ENCODE data around the gene SLC12A2.

SLC12A2 gene

GRCh38 chr5:128163991-128164390 is 80.4 kb downstream of the SLC12A2 start:
- no peak for TF ChIP-seq CTCF (conservative IDR thresholded peaks at IDR 0.05)
- H3K27ac ChIP-seq: peak overlapping the region; percentile 19; the same call in 1 of the 2 replicates

DNA sequence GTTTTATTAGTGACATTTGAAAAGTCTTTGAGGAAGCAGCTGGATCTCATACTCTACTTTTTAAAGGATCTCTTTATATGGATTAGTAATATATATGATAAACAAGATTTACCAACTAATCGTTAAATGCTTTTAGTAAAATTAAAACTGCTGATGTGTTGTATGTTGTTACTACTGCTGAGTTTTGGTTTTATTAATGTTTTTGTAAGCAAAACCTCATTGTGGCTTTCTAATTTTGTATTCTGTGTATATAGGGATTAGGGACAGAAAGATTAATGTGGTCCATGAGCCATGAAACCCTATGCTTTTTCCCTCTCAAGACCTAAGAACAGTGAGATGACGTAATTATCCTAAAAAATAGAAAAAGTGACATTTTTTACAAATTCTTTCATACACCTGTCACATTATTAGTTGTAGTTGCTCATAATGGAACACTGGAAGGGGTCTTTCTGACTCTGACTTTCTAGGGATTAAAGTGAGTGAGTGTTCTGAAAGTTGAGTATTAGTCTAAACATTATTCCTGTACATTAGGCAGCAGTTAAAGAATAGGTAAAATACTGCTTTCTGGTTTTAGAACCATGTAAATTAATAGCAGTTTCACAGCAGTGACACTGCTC is 85.9 kb downstream of the SLC12A2 start:
- H3K27ac ChIP-seq: no peak overlapping the region
- no peak for TF ChIP-seq CTCF (conservative IDR thresholded peaks at IDR 0.05)

GRCh38 chr5:128172102-128172501 is 88.5 kb downstream of the SLC12A2 start:
- TF ChIP-seq CTCF (conservative IDR thresholded peaks at IDR 0.05): no peak
- H3K27ac ChIP-seq: no peak overlapping the region

DNA sequence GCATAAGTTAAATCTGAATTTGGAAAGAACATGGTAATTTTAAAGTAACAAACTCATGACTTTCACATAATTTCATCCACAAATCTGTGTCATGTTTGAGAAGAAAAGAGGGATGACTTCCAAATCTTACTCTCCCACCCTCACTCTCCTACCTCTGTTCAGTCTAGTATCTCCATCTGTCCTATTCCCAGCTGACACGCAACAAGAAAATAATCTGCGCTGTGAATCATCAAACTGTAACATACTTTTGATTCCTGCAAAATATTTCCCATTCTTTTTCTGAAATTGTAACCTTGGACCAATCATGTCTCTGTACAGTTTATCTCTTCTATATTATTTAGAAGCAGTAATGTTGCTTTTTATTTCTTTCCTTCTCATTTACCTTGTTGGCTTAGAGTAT is 91.4 kb downstream of the SLC12A2 start:
- no peak overlapping the region for H3K27ac ChIP-seq
- TF ChIP-seq CTCF (conservative IDR thresholded peaks at IDR 0.05): no peak

GRCh38 chr5:128192368-128192767 is 108.8 kb downstream of the SLC12A2 start:
- TF ChIP-seq CTCF (conservative IDR thresholded peaks at IDR 0.05): no peak
- no peak overlapping the region for H3K27ac ChIP-seq

DNA sequence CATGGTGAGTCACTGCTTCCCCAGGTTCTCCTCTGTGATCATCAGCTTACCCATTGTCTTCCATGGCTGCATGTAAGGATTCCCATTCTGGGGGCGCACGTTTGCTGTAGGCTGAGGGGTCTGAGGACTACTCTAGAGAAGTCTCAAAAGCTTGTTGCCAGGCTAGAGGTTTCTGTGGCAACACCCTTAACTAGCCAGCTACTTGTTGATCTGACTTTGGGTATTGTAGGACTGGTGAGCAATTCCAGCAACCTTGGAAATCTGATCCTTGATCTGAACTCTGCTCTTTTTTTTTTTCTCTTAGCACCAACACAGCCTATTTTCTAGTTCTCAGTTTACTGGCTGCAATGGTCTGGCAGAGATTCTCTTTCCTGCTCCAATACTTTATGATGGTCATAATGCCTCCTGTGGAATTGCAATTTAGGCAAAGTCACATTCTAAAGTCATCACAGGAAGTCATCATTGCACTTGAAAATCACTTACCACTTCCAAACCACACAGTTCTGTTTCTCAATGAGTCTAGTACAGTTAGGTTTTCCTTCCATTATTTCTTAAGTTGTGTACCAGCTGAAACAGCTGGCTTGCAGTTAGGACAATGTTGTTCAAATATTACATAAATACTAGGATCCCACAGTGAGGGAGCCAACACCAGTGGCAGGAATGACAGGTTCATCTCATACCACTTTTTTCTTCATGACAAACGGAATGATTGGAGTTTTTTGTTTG is 110.3 kb downstream of the SLC12A2 start:
- H3K27ac ChIP-seq: no peak overlapping the region
- TF ChIP-seq CTCF (conservative IDR thresholded peaks at IDR 0.05): no peak

GRCh38 chr5:128195316-128195715 is 111.8 kb downstream of the SLC12A2 start:
- no peak overlapping the region for H3K27ac ChIP-seq
- no peak for TF ChIP-seq CTCF (conservative IDR thresholded peaks at IDR 0.05)
